COLO829 (cell line): ENCODE data around the gene ALOXE3.
A peak's percentile ranks its signal among the peaks of the same experiment; 100 is the strongest.

Experiments used
- DNase-seq: peaks from one replicate; pipeline ENCODE4 v3.0.0; 2012; ENCODE audit warnings: low spot score

The ALOXE3 gene

GRCh38 chr17:8141741-8142140 is 23.4 kb upstream of the ALOXE3 start:
- DNase-seq: no peak

DNA sequence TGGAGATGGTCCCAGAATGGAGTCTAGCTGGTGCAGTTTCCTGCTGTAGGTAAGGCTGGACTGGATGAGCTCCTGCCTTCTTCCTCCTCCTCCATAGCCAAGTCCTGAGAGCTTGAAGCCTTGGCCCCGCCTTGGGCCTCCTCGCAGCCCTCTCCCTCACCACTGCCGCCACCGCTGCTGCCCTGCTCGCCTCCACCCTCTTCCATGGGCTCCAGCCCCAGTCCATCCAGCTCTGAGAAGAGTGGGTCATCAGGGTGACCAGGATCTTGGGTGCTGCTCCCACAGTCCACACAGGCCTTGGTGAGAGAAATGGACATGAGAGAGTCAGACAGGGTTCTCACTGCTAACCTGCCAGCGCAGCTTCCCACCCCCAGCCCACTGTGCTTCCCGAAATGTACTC is 22.7 kb upstream of the ALOXE3 start:
- no peak for DNase-seq

DNA sequence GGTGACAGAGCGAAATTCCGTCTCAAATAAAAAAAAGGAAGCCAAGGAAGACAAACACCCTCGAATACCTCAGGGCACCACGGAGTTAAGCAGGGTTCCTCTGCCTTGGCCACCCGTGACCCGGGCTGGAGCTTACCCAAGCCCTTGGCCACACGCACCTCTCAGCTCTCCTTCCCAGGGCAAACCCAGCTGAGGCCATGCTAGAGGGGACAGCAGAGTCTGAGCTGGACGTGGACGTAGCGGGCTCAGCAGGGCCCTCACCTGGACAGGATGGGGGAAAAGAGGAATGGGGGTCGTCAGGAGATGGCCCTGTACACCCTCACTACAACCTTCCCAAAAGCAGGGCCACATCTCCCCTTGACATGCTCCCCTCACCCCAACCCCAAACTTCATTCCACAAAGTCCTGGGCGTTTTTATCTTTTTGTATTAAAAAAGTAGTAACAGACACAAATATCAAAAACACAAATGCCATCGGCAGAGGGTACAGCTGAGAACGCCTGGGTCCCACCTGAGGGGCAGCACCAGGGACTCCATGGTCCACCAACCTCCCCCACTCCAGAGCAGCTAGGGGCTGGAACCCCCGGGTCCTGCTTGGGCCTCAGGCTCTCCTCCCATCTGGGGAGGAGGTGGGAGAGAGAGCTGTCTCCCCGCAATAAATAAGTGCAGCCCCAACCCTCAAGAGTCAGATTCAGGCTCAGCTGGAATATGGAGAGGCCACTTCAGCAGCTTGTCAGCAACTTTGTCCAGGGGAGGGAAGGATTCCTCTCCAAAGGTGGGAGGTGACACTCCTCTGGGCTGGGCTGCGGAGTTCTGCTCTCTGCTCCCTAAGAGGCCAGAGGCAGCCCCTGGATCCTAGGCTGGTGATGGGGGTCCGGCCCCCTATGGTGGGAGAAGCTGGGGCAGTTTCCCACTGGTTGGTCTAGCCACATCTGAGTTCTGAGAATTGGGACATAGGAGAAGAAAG is 22.0 kb upstream of the ALOXE3 start:
- no peak for DNase-seq

DNA sequence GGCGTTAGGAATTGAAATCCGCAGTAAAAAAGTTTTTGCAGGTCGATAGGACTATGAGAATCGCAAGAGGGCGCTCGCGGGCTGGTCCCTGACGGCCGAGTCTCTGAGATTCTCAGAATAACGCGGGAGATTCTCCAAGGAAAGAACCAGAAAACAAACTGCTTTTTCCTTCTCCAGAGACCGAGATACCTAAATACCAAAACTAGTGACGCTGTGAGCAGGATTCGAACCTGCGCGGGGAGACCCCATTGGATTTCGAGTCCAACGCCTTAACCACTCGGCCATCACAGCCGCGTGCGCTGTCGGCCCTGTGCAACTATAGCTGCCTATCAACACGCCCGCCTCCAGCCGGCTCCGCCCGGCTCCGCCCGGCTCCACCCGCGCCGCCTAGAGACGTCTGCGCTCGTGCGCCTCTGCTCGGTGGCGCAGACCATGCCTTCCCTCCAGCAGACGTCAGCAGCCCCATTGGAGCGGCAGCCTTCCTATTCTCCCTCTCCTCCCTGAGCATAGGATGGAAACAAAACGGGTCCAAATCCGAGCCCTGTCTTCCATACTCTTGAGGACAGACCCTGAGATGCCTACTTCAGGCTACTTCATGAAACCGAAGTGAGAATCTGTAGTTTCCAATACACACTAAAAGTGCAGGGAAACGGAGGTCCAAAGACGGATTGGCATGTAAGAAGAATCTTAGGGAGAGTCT is 20.5 kb upstream of the ALOXE3 start:
- peak; percentile 94 for DNase-seq

DNA sequence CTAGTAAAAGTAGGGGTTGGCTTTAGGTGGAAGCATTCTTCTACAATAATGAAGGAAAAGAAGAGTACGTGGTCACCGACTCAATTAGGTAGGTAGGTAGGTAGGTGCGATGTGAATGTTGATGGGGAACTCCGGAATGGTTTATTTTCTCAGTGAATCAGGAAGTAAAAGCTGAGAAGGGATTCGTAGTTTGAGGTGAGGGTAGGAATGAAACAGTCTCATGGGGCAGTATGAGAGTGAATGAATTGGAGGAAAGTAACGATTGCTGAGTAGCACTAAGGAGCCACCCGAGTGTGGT is 20.0 kb upstream of the ALOXE3 start:
- DNase-seq: no peak

DNA sequence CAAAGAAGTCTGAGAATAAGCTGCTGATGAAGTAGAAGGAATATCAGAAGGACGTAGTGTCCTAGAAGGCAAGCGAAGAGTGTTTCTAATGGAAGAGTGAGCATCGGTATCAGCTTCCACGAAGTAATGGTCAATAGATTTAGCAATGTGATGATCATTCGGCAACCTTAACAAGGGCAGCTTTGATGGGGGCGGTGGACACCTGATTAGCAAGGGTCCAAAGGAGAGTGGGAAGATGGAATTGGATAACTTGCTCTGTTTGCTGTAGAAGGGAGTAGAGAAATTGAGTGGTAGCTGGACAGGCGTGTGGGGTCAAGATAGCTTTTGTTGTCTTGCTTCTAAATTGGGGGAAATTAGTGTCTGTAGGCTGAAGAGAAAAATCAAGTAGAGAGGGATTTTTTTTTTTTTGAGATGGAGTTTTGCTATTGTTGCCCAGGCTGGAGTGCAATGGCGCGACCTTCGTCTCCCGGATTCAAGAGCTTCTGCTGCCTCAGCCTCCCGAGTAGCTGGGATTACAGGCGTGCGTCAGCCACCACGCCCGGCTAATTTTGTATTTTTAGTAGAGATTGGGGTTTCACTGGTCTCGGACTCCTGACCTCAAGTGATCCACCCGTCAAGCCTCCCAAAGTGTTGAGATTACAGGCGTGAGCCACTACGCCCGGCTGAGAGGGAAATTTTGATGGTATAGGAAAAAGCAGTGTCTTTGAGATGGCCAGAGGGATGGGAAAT is 19.5 kb upstream of the ALOXE3 start:
- DNase-seq: no peak

- no peak for DNase-seq
These were observed 15.6 kb upstream of the ALOXE3 start for GRCh38 chr17:8133941-8134340.

GRCh38 chr17:8133399-8133798 is 15.1 kb upstream of the ALOXE3 start:
- no peak for DNase-seq

- DNase-seq: no peak
These were observed 13.6 kb upstream of the ALOXE3 start for GRCh38 chr17:8131844-8132441.

DNA sequence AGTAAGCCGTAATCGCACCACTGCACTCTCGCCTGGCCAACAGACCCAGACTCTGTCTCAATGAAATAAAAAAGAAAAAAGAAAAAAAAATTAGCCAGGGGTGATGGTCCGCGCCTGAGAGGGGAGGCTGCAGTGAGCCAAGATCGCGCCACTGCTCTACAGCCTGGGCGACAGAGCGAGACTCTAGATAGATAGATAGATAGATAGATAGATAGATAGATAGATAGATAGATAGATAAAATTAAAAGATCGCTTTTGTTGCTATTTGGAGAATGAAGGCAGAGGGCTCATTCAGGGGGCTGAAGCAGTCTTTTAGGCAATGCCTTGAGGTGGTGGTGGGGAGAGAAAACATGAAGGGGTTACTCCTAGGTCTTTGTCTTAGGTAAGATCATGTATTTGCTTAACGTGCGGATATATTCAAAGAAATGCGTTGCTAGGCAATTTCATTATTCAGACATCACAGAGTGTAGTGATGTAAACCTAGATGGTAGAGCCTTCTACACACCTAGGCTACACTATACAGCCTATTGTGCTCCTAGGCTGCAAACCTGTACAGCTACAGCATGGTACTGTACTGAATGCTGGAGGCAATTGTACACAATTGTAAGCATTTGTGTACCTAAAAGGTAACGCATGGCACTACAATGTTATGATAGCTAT is 9.9 kb upstream of the ALOXE3 start:
- no peak for DNase-seq

- DNase-seq: no peak
These were observed 8.3 kb upstream of the ALOXE3 start for GRCh38 chr17:8126491-8127066.

DNA sequence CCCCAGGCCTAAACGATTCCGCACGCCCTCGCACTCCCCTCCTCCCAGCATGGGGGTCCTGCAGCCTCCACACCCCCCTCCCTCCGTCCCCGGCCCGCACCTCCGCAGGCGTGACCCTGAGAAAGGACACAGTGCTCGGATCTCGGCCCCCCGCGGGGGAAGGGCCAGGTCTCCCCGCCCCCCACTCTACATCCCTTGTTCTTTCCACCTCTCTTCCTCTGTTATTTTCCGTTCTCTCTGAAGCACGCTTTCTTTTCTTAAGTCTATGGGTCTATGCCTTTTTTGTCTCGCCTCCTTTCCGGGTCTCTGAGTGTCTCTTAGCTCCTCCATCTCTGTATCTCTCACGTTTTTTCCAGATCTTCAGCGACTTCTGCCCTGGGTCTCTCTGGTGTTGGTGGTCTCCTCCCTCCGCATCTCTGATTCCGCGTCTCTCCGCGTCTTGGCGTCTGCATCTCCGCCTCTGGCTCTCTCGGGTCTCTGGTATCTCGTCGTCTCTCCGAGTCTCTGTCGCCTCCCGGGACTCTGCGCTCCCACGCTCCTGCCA is 7.7 kb upstream of the ALOXE3 start:
- DNase-seq: no peak

DNA sequence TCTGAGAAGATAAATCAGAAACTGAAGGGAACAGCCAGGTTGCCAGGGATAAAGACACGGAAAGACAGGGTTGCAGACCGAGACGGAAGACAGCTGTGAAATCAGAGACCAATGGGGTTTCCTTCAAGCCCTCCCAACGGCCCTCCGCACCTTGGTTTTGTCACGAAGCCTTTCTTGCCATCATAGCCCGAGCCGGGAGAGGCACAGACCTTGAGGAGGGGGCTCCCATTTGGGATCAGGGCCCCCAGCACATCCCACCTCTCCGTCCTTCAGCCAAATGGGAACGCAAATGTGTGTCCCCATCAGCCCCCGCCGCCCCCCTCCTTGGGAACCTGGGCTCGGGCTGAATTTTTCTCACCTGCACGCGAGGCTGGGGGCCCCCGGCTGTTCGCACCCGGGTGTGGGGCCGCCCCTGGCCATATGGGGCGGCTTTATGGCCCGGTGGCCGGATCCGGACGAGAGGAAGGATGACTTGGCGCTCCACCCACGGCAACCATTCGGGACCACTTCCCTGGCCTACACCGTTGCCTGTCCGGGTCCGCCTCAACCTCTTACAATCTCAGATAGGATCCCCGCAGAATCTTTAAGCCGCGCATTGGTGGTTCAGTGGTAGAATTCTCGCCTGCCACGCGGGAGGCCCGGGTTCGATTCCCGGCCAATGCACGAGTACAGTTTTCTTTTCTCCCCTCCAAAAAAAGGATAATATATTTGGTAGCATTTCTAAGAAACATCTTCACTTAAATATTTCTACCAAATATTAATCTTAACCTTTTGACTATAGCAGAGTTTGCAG is 7.0 kb upstream of the ALOXE3 start:
- peak; percentile 76 for DNase-seq

- DNase-seq: no peak
These were observed 6.2 kb upstream of the ALOXE3 start for GRCh38 chr17:8124350-8125153.

DNA sequence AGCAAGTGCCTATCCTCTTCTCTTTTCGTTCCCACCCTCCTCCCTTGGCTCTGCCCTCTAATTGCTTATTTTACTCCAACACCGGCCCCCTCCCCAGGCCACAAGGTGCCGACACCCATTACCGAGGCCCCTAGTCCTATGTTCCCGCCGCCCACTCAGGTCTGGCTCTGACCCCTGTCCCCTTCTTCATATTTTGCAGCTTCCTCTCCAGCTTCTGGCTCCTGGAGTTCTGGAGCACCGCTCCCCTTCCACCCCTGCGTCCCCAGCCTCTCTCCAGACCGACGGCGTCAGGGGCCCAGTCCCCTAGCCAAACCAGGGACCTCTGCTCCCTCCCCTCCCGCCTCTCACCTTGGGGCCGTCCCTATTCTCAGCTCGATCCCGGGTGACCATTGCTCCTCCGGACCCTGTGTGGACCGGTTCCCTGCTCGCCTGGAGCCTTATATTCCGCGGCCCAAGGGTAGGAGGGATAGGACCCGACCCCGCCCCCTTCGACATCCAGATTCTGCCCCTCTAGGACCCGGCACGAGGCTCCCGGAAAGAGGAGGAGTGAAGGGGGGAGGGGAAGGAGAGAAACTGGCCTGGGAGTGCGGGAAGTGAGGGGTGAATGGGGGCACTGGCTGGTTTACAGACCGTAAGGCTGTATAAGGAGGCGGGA is 5.5 kb upstream of the ALOXE3 start, which contains the start of gene HES7:
Gene HES7 (minus strand): TSS at position 412 of the 655 bp plus-strand sequence. CDS start 22 bp downstream, at position 390.
- no peak for DNase-seq

- no peak for DNase-seq
These were observed 4.8 kb upstream of the ALOXE3 start for GRCh38 chr17:8122924-8123694.

DNA sequence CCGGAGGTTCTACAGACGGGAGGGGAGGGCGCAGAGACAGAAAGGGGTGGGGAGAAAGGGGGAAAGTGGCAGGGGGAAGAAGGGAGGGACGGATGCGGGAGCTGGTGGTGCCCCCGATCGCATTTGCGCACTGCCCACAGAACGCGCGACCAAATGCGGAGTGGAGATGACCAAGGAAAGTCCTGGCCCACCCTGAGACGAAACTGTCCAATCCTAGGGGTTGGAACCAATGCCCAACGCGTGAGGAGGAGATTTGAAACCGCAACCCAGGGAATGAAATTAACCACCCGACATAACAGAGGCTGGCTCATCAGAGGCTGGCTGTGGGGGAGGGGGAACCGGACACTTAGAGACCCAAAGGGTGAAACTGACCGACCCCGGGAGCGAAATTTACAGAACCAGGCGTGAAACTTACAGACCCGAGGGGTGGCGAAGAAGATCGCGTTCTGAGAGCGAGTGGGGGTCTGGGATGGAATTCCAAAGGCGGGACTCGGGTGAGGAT is 4.2 kb upstream of the ALOXE3 start:
- DNase-seq: no peak
